Spleen (tissue), 7 donors: Measurements from ENCODE around the gene TTLL11.

Source experiments
- POLR2A ChIP-seq, 3 donors: fragments of 450-650 bp; IDR thresholded peaks; one replicate each; pipeline ENCODE4 v1.5.1; 2017; ENCODE audit warnings: antibody characterized with exemption in 3 of 3, mild to moderate bottlenecking in 1 of 3
- POLR2AphosphoS5 ChIP-seq, 3 donors: sonication (generic); formaldehyde crosslinking; IDR thresholded peaks; one replicate each; pipeline ENCODE4 v1.5.1; 2017; ENCODE audit warnings: antibody characterized with exemption in 3 of 3
- TF ChIP-seq, protein P1 (sequence below), 11 experiments: fragments of 200-600 bp in 7 of 11; fragments of 450-650 bp in 4 of 11; sonication (generic) in 4 of 11; IDR thresholded peaks in 8 of 11; conservative IDR thresholded peaks in 3 of 11; 1 replicate in 7 of 11; 2 replicates in 4 of 11; pipeline versions ENCODE4 v1.4.0 to v1.8.0; 2016 to 2021; ENCODE audit warnings: antibody characterized with exemption in 11 of 11, inconsistent platforms in 4 of 11, mild to moderate bottlenecking in 1 of 11
- donor health status: DM: no; HTN: no; CAD: no; lungs with moderate emphysema.
- donor health status: DM: no; HTN: no; CAD: no.
- donor health status: DM: no; HTN: no; CAD: no.

GRCh38 chr9:122075135-122076030 lies 17.7 kb downstream of the TTLL11 start:
- TF ChIP-seq, protein P1, sequence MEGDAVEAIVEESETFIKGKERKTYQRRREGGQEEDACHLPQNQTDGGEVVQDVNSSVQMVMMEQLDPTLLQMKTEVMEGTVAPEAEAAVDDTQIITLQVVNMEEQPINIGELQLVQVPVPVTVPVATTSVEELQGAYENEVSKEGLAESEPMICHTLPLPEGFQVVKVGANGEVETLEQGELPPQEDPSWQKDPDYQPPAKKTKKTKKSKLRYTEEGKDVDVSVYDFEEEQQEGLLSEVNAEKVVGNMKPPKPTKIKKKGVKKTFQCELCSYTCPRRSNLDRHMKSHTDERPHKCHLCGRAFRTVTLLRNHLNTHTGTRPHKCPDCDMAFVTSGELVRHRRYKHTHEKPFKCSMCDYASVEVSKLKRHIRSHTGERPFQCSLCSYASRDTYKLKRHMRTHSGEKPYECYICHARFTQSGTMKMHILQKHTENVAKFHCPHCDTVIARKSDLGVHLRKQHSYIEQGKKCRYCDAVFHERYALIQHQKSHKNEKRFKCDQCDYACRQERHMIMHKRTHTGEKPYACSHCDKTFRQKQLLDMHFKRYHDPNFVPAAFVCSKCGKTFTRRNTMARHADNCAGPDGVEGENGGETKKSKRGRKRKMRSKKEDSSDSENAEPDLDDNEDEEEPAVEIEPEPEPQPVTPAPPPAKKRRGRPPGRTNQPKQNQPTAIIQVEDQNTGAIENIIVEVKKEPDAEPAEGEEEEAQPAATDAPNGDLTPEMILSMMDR (IDR thresholded peaks at IDR 0.05 in 8 of 11, conservative IDR thresholded peaks at IDR 0.05 in 3 of 11) = no peak
- TF ChIP-seq POLR2A (IDR thresholded peaks at IDR 0.05) (no peak), POLR2AphosphoS5 (IDR thresholded peaks at IDR 0.05) (no peak)
